HG03108 (cell line): ENCODE results near the gene PLEKHF1.

Source experiments
- ATAC-seq: cut with Tn5 transposase; IDR thresholded peaks from one replicate; pipeline ENCODE4 v1.9.1; 2021; ENCODE audit warnings: moderate library complexity; ENCODE audit not compliant: unreplicated experiment

PLEKHF1 gene

GRCh38 chr19:29634423-29635130, 30.7 kb upstream of the PLEKHF1 start:
- ATAC-seq: no peak

- ATAC-seq: no peak
These were observed 29.3 kb upstream of the PLEKHF1 start for GRCh38 chr19:29635963-29636362.

GRCh38 chr19:29636553-29637360, 28.5 kb upstream of the PLEKHF1 start:
- no peak for ATAC-seq

- no peak for ATAC-seq
These were observed 26.2 kb upstream of the PLEKHF1 start for GRCh38 chr19:29639086-29639485.

GRCh38 chr19:29640231-29640630, 25.0 kb upstream of the PLEKHF1 start:
- ATAC-seq: no peak

- no peak for ATAC-seq
These were observed 23.7 kb upstream of the PLEKHF1 start for GRCh38 chr19:29641597-29641996.

GRCh38 chr19:29643361-29643935, 21.8 kb upstream of the PLEKHF1 start:
- no peak for ATAC-seq

GRCh38 chr19:29644210-29644609, 21.1 kb upstream of the PLEKHF1 start:
- ATAC-seq: no peak

GRCh38 chr19:29645491-29645867, 19.8 kb upstream of the PLEKHF1 start:
- no peak for ATAC-seq

- no peak for ATAC-seq
These were observed 19.4 kb upstream of the PLEKHF1 start for GRCh38 chr19:29645911-29646310.

- no peak for ATAC-seq
These were observed 14.4 kb upstream of the PLEKHF1 start for GRCh38 chr19:29650772-29651387.

- no peak for ATAC-seq
These were observed 13.5 kb upstream of the PLEKHF1 start for GRCh38 chr19:29651622-29652394.

GRCh38 chr19:29653398-29653797, 11.9 kb upstream of the PLEKHF1 start:
- ATAC-seq: no peak

GRCh38 chr19:29655648-29656335, 9.5 kb upstream of the PLEKHF1 start:
- no peak for ATAC-seq

- no peak for ATAC-seq
These were observed 6.9 kb upstream of the PLEKHF1 start for GRCh38 chr19:29658221-29658991.

GRCh38 chr19:29660835-29661234, 4.4 kb upstream of the PLEKHF1 start:
- ATAC-seq: no peak

GRCh38 chr19:29662278-29662603, 3.0 kb upstream of the PLEKHF1 start:
- no peak for ATAC-seq

- no peak for ATAC-seq
These were observed 2.5 kb upstream of the PLEKHF1 start for GRCh38 chr19:29662604-29663404.
